IPS-20b (cell line): ENCODE measurements around the gene MS4A13.
A peak's percentile ranks its signal among the peaks of the same experiment; 100 is the strongest.
"Not testable (repeated sequence)": the region's sequence is repeated elsewhere in the genome, so short reads cannot be mapped to it uniquely, and the experiment has no call there.

Experiments used
- H3K27ac ChIP-seq: one replicate; pipeline ENCODE4 v1.5.1; 2013; ENCODE audit warnings: low read length
- H3K27me3 ChIP-seq: 2 replicates; pipeline ENCODE4 v1.6.1; 2013; ENCODE audit warnings: mild to moderate bottlenecking, low read length, inconsistent platforms; ENCODE audit not compliant: insufficient read depth
- H3K36me3 ChIP-seq: 2 replicates; pipeline ENCODE4 v1.6.1; 2013; ENCODE audit warnings: low read depth, mild to moderate bottlenecking, inconsistent platforms, low read length, moderate library complexity; ENCODE audit not compliant: insufficient read depth
- H3K4me1 ChIP-seq: 2 replicates; pipeline ENCODE4 v1.6.1; 2013; ENCODE audit warnings: mild to moderate bottlenecking, control low read depth, inconsistent platforms, low read length, moderate library complexity; ENCODE audit not compliant: insufficient read depth
- H3K4me3 ChIP-seq: 2 replicates; pipeline ENCODE4 v1.5.1; 2013; ENCODE audit warnings: mild to moderate bottlenecking, low read length, inconsistent platforms
- H3K9ac ChIP-seq: 2 replicates; pipeline ENCODE4 v1.6.1; 2013; ENCODE audit warnings: low read depth, mild to moderate bottlenecking, inconsistent platforms, low read length, moderate library complexity
- H3K9me3 ChIP-seq: 2 replicates; pipeline ENCODE4 v1.6.1; 2013; ENCODE audit warnings: mild to moderate bottlenecking, low read depth, low read length, inconsistent platforms; ENCODE audit not compliant: insufficient read depth

The MS4A13 gene

GRCh38 chr11:60502221-60502775 lies 12.9 kb upstream of the MS4A13 start:
- H3K4me3 ChIP-seq, result no peak overlapping the region
- no peaks in the 10 kb centered on the region for H3K27me3 ChIP-seq
- peak overlapping the region; percentile 11 for H3K27ac ChIP-seq
- H3K9ac ChIP-seq, result no peak overlapping the region
- H3K9me3 ChIP-seq, result no peaks in the 10 kb centered on the region
- H3K36me3 ChIP-seq, result no peaks in the 10 kb centered on the region
- H3K4me1 ChIP-seq, result peaks cover 31% of the 10 kb centered on the region

GRCh38 chr11:60504219-60504905 lies 10.8 kb upstream of the MS4A13 start:
- Histone ChIP-seq H3K27me3 (no peaks in the 10 kb centered on the region), H3K27ac (no peak overlapping the region), H3K4me3 (no peak overlapping the region)

GRCh38 chr11:60509609-60510008 lies 5.6 kb upstream of the MS4A13 start:
- not testable (repeated sequence) for H3K9ac ChIP-seq, H3K9me3 ChIP-seq, H3K4me3 ChIP-seq, H3K36me3 ChIP-seq, H3K4me1 ChIP-seq, H3K27ac ChIP-seq, H3K27me3 ChIP-seq

More at GRCh38 chr11:60504219-60504905, 10.8 kb upstream of the MS4A13 start:
- no peak overlapping the region for H3K9ac ChIP-seq
- peaks cover 11% of the 10 kb centered on the region for H3K4me1 ChIP-seq
- H3K9me3 ChIP-seq, result peaks cover 5% of the 10 kb centered on the region; the same call in 1 of the 2 replicates
- H3K36me3 ChIP-seq, result no peaks in the 10 kb centered on the region

- not testable (repeated sequence) for H3K27me3 ChIP-seq, H3K9ac ChIP-seq, H3K9me3 ChIP-seq, H3K4me1 ChIP-seq, H3K4me3 ChIP-seq, H3K36me3 ChIP-seq, H3K27ac ChIP-seq
Observed at GRCh38 chr11:60510209-60510608, 5.0 kb upstream of the MS4A13 start.

- Histone ChIP-seq H3K27me3 (no peaks in the 10 kb centered on the region), H3K27ac (no peak overlapping the region), H3K4me1 (no peaks in the 10 kb centered on the region), H3K9ac (no peak overlapping the region), H3K9me3 (peaks cover 10% of the 10 kb centered on the region; the same call in 1 of the 2 replicates), H3K4me3 (no peak overlapping the region), H3K36me3 (no peaks in the 10 kb centered on the region)
Observed at GRCh38 chr11:60511393-60511792, 3.8 kb upstream of the MS4A13 start.

- Histone ChIP-seq H3K4me3 (no peak overlapping the region), H3K27me3 (no peaks in the 10 kb centered on the region), H3K9me3 (peaks cover 10% of the 10 kb centered on the region; the same call in 1 of the 2 replicates), H3K9ac (no peak overlapping the region), H3K4me1 (no peaks in the 10 kb centered on the region), H3K27ac (no peak overlapping the region), H3K36me3 (no peaks in the 10 kb centered on the region)
Observed at GRCh38 chr11:60512651-60513225, 2.5 kb upstream of the MS4A13 start.

GRCh38 chr11:60513496-60514460 lies 1.4 kb upstream of the MS4A13 start:
- Histone ChIP-seq H3K27me3 (no peaks in the 10 kb centered on the region), H3K36me3 (no peaks in the 10 kb centered on the region), H3K9me3 (peaks cover 10% of the 10 kb centered on the region; the same call in 1 of the 2 replicates), H3K4me3 (no peak overlapping the region), H3K27ac (no peak overlapping the region), H3K9ac (no peak overlapping the region), H3K4me1 (no peaks in the 10 kb centered on the region)

- no peak overlapping the region for H3K9ac ChIP-seq
- H3K4me1 ChIP-seq, result no peaks in the 10 kb centered on the region; the same call in 1 of the 2 replicates
- H3K27ac ChIP-seq, result no peak overlapping the region
- H3K27me3 ChIP-seq, result no peaks in the 10 kb centered on the region
- H3K4me3 ChIP-seq, result no peak overlapping the region
- 0 out of 2 replicates have a peak, but pooled peaks cover 5% of the 10 kb centered on the region for H3K36me3 ChIP-seq
- H3K9me3 ChIP-seq, result no peaks in the 10 kb centered on the region
Observed at GRCh38 chr11:60528465-60528864, 13.3 kb downstream of the MS4A13 start.

GRCh38 chr11:60528934-60529333 lies 13.7 kb downstream of the MS4A13 start:
- Histone ChIP-seq H3K4me3 (no peak overlapping the region), H3K4me1 (no peaks in the 10 kb centered on the region; the same call in 1 of the 2 replicates), H3K27ac (no peak overlapping the region), H3K27me3 (no peaks in the 10 kb centered on the region), H3K9ac (no peak overlapping the region), H3K9me3 (no peaks in the 10 kb centered on the region), H3K36me3 (0 out of 2 replicates have a peak, but pooled peaks cover 5% of the 10 kb centered on the region)

GRCh38 chr11:60530454-60531100 lies 15.4 kb downstream of the MS4A13 start:
- 0 out of 2 replicates have a peak, but pooled peaks cover 5% of the 10 kb centered on the region for H3K36me3 ChIP-seq
- H3K9ac ChIP-seq, result no peak overlapping the region
- H3K4me1 ChIP-seq, result no peaks in the 10 kb centered on the region; the same call in 1 of the 2 replicates
- no peaks in the 10 kb centered on the region for H3K27me3 ChIP-seq
- no peaks in the 10 kb centered on the region for H3K9me3 ChIP-seq
- H3K27ac ChIP-seq, result no peak overlapping the region
- H3K4me3 ChIP-seq, result no peak overlapping the region

- H3K9ac ChIP-seq, H3K27ac ChIP-seq, H3K9me3 ChIP-seq, H3K4me1 ChIP-seq, H3K4me3 ChIP-seq, H3K27me3 ChIP-seq, H3K36me3 ChIP-seq: not testable (repeated sequence)
Observed at GRCh38 chr11:60532383-60532782, 17.2 kb downstream of the MS4A13 start.
